ENCODE data around the gene AKT1S1. TPM values are rescaled to one million over a fixed set of nuclear protein-coding genes. Genes with fewer than 3 reads are reported as not detected.

Gene AKT1S1
- total RNA-seq, 1 experiment from 2014 or later = 81.5 TPM

DNA sequence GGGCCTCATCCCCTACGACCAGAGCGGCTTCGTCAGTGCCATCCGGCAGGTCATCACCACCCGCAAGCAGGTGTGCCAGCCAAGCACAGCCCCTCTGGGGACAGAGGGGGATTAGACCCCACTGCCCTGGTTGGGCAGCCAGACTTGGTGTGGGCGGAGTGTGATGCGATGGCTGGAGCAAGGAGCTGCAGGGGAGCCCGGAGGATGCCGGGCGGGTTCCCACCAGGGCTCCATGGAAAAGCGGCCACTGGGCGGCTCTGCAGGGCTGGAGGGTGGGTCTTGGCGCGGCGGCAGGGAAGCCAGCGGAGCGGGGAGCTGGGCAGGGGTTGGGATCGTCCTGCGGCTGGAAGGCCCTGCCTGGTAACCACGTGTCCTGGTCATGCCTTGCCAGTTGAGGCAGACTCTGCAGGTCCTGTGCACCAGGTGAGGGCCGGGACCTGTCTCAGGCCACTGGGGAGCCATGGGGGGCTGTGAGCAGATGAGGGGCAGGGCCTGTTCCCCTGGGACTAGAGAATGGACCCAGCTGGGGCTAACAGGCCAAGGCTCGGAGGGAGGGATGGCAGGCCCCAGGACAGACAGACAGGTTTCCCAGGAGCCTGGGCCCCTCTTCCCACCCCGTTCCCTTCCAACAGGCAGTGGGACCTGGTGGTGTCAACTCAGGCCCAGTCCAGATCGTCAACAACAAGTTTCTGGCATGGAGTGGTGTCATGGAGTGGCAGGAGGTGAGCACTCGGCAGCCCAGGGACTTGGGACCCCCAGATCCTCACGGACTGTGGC is 19.9 kb downstream of the AKT1S1 start:
- DNase-seq (ENCODE audit: low spot score) = no peak
- H3K4me1 ChIP-seq (ENCODE audit: insufficient read depth, low read length, poor library complexity, severe bottlenecking) = peaks cover 18% of the 10 kb centered on the region
- ChIA-PET POLR2A (ENCODE audit: low non-redundant PET) (no interaction called here), CTCF (no interaction called here)
- H3K27ac ChIP-seq (ENCODE audit: low read depth, low read length, poor library complexity, severe bottlenecking) = no peak overlapping the region
- TF ChIP-seq, protein P1, sequence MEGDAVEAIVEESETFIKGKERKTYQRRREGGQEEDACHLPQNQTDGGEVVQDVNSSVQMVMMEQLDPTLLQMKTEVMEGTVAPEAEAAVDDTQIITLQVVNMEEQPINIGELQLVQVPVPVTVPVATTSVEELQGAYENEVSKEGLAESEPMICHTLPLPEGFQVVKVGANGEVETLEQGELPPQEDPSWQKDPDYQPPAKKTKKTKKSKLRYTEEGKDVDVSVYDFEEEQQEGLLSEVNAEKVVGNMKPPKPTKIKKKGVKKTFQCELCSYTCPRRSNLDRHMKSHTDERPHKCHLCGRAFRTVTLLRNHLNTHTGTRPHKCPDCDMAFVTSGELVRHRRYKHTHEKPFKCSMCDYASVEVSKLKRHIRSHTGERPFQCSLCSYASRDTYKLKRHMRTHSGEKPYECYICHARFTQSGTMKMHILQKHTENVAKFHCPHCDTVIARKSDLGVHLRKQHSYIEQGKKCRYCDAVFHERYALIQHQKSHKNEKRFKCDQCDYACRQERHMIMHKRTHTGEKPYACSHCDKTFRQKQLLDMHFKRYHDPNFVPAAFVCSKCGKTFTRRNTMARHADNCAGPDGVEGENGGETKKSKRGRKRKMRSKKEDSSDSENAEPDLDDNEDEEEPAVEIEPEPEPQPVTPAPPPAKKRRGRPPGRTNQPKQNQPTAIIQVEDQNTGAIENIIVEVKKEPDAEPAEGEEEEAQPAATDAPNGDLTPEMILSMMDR (conservative IDR thresholded peaks at IDR 0.05; ENCODE audit: low read depth, low read length) = no peak
- no peak for TF ChIP-seq EZH2 (IDR thresholded peaks at IDR 0.05; ENCODE audit: borderline replicate concordance, low read depth, low read length, poor library complexity, severe bottlenecking)
- no peaks in the 10 kb centered on the region for H3K9me3 ChIP-seq (ENCODE audit: low read depth, low read length, poor library complexity, severe bottlenecking)
- no TSS peak for BruUV-seq (replicated peaks)
- no peak overlapping the region for H3K4me3 ChIP-seq (ENCODE audit: low read depth, low read length, poor library complexity, severe bottlenecking)
- peaks cover 73% of the 10 kb centered on the region for H3K36me3 ChIP-seq (ENCODE audit: insufficient read depth, low read length, poor library complexity, severe bottlenecking)
- H3K27me3 ChIP-seq (replicated peaks; ENCODE audit: insufficient read depth, low read depth, low read length, poor library complexity) = no peaks in the 10 kb centered on the region
- intact Hi-C loops (cut with micrococcal nuclease; ENCODE audit: unreplicated experiment) = no loop called here

DNA sequence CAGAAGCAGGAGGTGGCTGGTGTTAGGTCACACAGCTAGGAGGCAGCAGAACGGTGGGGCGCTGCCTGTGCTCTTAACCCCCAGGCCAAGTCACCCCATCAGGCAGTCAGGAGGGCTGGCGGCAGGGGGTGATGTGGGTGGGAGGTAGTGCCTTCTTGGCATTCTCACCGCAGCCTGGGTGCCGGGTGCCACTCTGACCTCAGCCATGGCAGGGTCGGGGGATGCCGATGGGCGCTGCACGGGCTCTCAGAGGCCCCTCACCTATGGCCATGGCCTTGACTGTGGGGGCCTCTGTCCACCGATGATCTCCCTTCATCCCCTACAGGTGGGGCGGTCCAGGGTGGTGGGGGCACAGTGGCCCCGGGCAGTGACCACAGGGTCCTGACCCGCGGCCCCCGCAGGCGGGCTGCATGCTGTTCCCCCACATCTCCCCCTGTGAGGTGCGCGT is 20.6 kb downstream of the AKT1S1 start:
- DNase-seq (ENCODE audit: low spot score) = no peak
- Histone ChIP-seq H3K4me3 (ENCODE audit: low read depth, low read length, poor library complexity, severe bottlenecking) (no peak overlapping the region), H3K36me3 (ENCODE audit: insufficient read depth, low read length, poor library complexity, severe bottlenecking) (peaks cover 68% of the 10 kb centered on the region), H3K27me3 (replicated peaks; ENCODE audit: insufficient read depth, low read depth, low read length, poor library complexity) (no peaks in the 10 kb centered on the region), H3K27ac (ENCODE audit: low read depth, low read length, poor library complexity, severe bottlenecking) (no peak overlapping the region), H3K9me3 (ENCODE audit: low read depth, low read length, poor library complexity, severe bottlenecking) (no peaks in the 10 kb centered on the region), H3K4me1 (ENCODE audit: insufficient read depth, low read length, poor library complexity, severe bottlenecking) (peaks cover 18% of the 10 kb centered on the region)
- CTCF ChIA-PET = no interaction called here
- POLR2A ChIA-PET (ENCODE audit: low non-redundant PET) = no interaction called here
- intact Hi-C loops (cut with micrococcal nuclease; ENCODE audit: unreplicated experiment) = no loop called here
- no TSS peak for BruUV-seq (replicated peaks)
- TF ChIP-seq EZH2 (IDR thresholded peaks at IDR 0.05; ENCODE audit: borderline replicate concordance, low read depth, low read length, poor library complexity, severe bottlenecking) = no peak
- TF ChIP-seq, protein P1 (conservative IDR thresholded peaks at IDR 0.05; ENCODE audit: low read depth, low read length) = no peak

DNA sequence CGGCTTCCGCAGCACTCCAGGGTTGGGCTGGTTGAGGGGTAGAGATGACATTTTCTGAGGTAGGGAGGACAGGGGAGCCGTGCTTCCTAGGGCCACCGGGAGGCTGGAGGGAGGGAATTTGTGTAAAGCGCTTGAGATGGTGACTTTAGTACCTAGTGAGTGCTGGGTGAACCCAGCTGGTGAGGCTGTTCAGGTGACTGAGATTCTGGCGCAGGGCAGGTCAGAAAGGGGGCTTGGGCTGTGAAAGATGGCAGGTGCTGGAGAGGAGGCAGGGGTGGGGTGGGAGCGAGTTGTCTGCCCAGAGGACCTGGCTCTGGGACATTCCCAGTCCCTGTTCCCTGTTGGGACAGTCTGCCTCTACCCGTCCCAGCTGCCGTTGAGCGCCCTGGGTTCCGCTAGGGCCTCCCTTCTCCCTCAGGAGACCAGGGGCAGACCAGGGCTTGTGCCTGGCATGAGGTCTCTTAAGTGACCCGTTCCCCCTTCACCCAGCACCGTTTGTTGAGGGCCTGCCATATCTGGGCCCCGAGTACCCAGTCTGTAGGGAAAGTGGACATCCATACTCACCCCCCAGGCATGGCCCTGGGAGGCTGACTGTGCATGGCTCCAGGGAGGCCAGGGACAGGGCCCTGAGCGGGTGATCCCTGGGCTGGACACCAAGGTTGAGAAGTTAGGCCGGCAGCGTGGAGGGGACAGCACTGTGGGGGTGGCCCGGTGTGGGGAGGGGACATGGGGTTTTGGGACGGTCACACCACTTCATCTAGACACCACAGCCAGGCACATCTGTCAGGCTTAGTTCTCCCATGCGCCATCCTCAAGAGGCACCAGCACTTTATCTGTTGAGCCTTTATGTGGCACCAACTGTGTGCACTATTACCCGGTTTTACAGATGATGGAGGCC is 21.2 kb downstream of the AKT1S1 start:
- BruUV-seq (replicated peaks) = no TSS peak
- ChIA-PET CTCF (no interaction called here), POLR2A (ENCODE audit: low non-redundant PET) (no interaction called here)
- peaks cover 61% of the 10 kb centered on the region for H3K36me3 ChIP-seq (ENCODE audit: insufficient read depth, low read length, poor library complexity, severe bottlenecking)
- no peak overlapping the region for H3K27ac ChIP-seq (ENCODE audit: low read depth, low read length, poor library complexity, severe bottlenecking)
- TF ChIP-seq, protein P1 (conservative IDR thresholded peaks at IDR 0.05; ENCODE audit: low read depth, low read length) = no peak
- TF ChIP-seq EZH2 (IDR thresholded peaks at IDR 0.05; ENCODE audit: borderline replicate concordance, low read depth, low read length, poor library complexity, severe bottlenecking) = no peak
- no peaks in the 10 kb centered on the region for H3K9me3 ChIP-seq (ENCODE audit: low read depth, low read length, poor library complexity, severe bottlenecking)
- intact Hi-C loops (cut with micrococcal nuclease; ENCODE audit: unreplicated experiment) = no loop called here
- H3K4me1 ChIP-seq (ENCODE audit: insufficient read depth, low read length, poor library complexity, severe bottlenecking) = peaks cover 17% of the 10 kb centered on the region
- no peak for DNase-seq (ENCODE audit: low spot score)
- H3K27me3 ChIP-seq (replicated peaks; ENCODE audit: insufficient read depth, low read depth, low read length, poor library complexity) = no peaks in the 10 kb centered on the region
- no peak overlapping the region for H3K4me3 ChIP-seq (ENCODE audit: low read depth, low read length, poor library complexity, severe bottlenecking)
